GM12891 (cell line): ENCODE results near the gene KPNA3.

Source experiments
- PAX5 ChIP-seq: IDR thresholded peaks from 2 replicates; pipeline ENCODE4 v1.6.1; 2011; ENCODE audit warnings: low read length, moderate library complexity, mild to moderate bottlenecking; ENCODE audit not compliant: insufficient read depth, severe bottlenecking
- POLR2A ChIP-seq: IDR thresholded peaks from 2 replicates; pipeline ENCODE4 v1.6.1; 2011; ENCODE audit warnings: low read depth, low read length, control low read depth
- POLR2AphosphoS5 ChIP-seq: IDR thresholded peaks from 2 replicates; pipeline ENCODE4 v1.6.1; 2011; ENCODE audit warnings: low read depth, low read length, control low read depth
- POU2F2 ChIP-seq: IDR thresholded peaks from 2 replicates; pipeline ENCODE4 v1.6.1; 2011; ENCODE audit warnings: low read depth, mild to moderate bottlenecking, control low read depth, low read length, moderate library complexity
- SPI1 ChIP-seq: IDR thresholded peaks from 2 replicates; pipeline ENCODE4 v1.6.1; 2011; ENCODE audit warnings: low read depth, low read length, control low read depth
- TAF1 ChIP-seq: IDR thresholded peaks from 2 replicates; pipeline ENCODE4 v1.6.1; 2011; ENCODE audit warnings: low read depth, low read length, control low read depth

DNA sequence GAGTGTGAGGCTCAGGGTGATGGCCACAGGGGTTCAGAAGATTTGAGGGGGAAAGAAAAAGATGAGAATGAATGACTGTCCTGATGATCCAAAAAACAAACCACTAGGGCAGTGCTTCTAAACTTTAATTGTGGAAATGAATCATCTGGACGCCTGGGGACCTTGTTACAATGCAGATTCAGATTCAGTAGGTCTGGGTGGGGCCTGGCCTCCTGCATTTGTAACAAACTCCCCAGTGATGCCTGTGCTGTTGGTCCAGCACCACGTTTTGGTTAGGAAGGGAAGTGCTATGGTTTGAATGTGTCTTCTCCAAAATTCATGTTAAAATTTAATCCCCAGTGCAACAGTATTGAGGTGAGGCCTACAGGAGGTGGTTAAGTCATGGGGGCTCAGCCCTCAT is 49.5 kb upstream of the KPNA3 start:
- no peak for TF ChIP-seq SPI1
- TF ChIP-seq POLR2A: no peak
- no peak for TF ChIP-seq POLR2AphosphoS5
- TF ChIP-seq TAF1: no peak
- no peak for TF ChIP-seq PAX5
- no peak for TF ChIP-seq POU2F2
